ENCODE measurements around the gene DMD.
"Not testable (repeated sequence)": the region's sequence is repeated elsewhere in the genome, so short reads cannot be mapped to it uniquely, and the experiment has no call there.

Gene DMD

GRCh38 chrX:31499109-31499508 lies 1712.2 kb downstream of the DMD start:
- DNase-seq, result no peak

GRCh38 chrX:31497086-31497485 lies 1714.3 kb downstream of the DMD start:
- no peak for DNase-seq

GRCh38 chrX:31487951-31488350 lies 1723.4 kb downstream of the DMD start:
- no peak for DNase-seq

GRCh38 chrX:31483336-31483735 lies 1728.0 kb downstream of the DMD start:
- no peak for DNase-seq

- DNase-seq, result no peak
These were observed 1730.7 kb downstream of the DMD start for GRCh38 chrX:31480696-31481095.

- DNase-seq, result no peak
These were observed 1740.1 kb downstream of the DMD start for GRCh38 chrX:31471229-31471628.

- DNase-seq, result not testable (repeated sequence)
These were observed 1740.6 kb downstream of the DMD start for GRCh38 chrX:31470753-31471152.

GRCh38 chrX:31464306-31464915 lies 1746.9 kb downstream of the DMD start:
- DNase-seq, result no peak

GRCh38 chrX:31461266-31461665 lies 1750.1 kb downstream of the DMD start:
- no peak for DNase-seq

- no peak for DNase-seq
These were observed 1752.0 kb downstream of the DMD start for GRCh38 chrX:31459361-31459760.

- no peak for DNase-seq
These were observed 1761.4 kb downstream of the DMD start for GRCh38 chrX:31449965-31450364.

GRCh38 chrX:31449081-31449480 lies 1762.3 kb downstream of the DMD start:
- no peak for DNase-seq

- no peak for DNase-seq
These were observed 1765.8 kb downstream of the DMD start for GRCh38 chrX:31445542-31445941.

- no peak for DNase-seq
These were observed 1767.7 kb downstream of the DMD start for GRCh38 chrX:31443654-31444053.

GRCh38 chrX:31440546-31440945 lies 1770.8 kb downstream of the DMD start:
- DNase-seq, result no peak

- no peak for DNase-seq
These were observed 1774.9 kb downstream of the DMD start for GRCh38 chrX:31436424-31436823.

- DNase-seq, result peak; percentile 49
These were observed 1775.8 kb downstream of the DMD start for GRCh38 chrX:31435592-31435991.

- no peak for DNase-seq
These were observed 1777.5 kb downstream of the DMD start for GRCh38 chrX:31433856-31434255.

GRCh38 chrX:31429915-31430314 lies 1781.4 kb downstream of the DMD start:
- DNase-seq, result no peak

GRCh38 chrX:31423609-31424189 lies 1787.7 kb downstream of the DMD start:
- peak; percentile 54 for DNase-seq

GRCh38 chrX:31421441-31421840 lies 1789.9 kb downstream of the DMD start:
- DNase-seq, result no peak

GRCh38 chrX:31420711-31421151 lies 1790.6 kb downstream of the DMD start:
- no peak for DNase-seq

- no peak for DNase-seq
These were observed 1791.0 kb downstream of the DMD start for GRCh38 chrX:31420302-31420701.

- no peak for DNase-seq
These were observed 1814.2 kb downstream of the DMD start for GRCh38 chrX:31397119-31397518.

GRCh38 chrX:31392513-31392912 lies 1818.8 kb downstream of the DMD start:
- no peak for DNase-seq

Data from right forelimb (tissue), 1 donor.